ENCODE measurements around the gene FOXC2.

DNA sequence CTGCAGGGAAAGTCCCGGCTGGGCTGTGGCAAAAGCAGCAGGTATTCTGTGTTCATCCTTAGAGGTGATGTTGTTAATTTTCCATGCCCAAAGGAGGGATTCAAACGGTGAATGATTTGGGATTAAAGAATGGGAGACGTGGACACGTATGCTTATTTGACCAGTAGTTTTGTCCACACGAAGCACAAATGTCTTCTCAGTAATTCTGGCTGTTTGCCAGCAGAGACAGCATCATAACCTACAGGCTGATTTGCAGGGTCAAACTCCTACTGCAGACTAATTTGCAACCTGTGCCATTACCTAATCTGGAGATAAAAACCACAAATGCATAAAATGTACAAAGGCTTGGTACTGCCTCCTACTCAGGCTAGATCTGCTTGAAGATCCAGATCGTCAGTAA, 25.7 kb upstream of the FOXC2 start:
- no peak for TF ChIP-seq NRF1 (IDR thresholded peaks at IDR 0.05; ENCODE audit: low read depth, low read length)
- TF ChIP-seq, protein P1, sequence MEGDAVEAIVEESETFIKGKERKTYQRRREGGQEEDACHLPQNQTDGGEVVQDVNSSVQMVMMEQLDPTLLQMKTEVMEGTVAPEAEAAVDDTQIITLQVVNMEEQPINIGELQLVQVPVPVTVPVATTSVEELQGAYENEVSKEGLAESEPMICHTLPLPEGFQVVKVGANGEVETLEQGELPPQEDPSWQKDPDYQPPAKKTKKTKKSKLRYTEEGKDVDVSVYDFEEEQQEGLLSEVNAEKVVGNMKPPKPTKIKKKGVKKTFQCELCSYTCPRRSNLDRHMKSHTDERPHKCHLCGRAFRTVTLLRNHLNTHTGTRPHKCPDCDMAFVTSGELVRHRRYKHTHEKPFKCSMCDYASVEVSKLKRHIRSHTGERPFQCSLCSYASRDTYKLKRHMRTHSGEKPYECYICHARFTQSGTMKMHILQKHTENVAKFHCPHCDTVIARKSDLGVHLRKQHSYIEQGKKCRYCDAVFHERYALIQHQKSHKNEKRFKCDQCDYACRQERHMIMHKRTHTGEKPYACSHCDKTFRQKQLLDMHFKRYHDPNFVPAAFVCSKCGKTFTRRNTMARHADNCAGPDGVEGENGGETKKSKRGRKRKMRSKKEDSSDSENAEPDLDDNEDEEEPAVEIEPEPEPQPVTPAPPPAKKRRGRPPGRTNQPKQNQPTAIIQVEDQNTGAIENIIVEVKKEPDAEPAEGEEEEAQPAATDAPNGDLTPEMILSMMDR (IDR thresholded peaks at IDR 0.05) = no peak

Measured in SK-N-SH (cell line).